ENCODE results near the gene VDR. TPM values are rescaled to one million over a fixed set of nuclear protein-coding genes. Genes with fewer than 3 reads are reported as not detected.

VDR gene
- total RNA-seq, 4 donors from 2014 or later = 62.3 to 191 (median 117) TPM

- TF ChIP-seq POLR2AphosphoS5 (IDR thresholded peaks at IDR 0.05) = no peak
- TF ChIP-seq POLR2A (IDR thresholded peaks at IDR 0.05) = no peak
- no peak for TF ChIP-seq CTCF (IDR thresholded peaks at IDR 0.05)
- TF ChIP-seq EP300 (IDR thresholded peaks at IDR 0.05; ENCODE audit: low read depth) = no peak
- no peaks in the 10 kb centered on the region for H3K9me3 ChIP-seq
- intact Hi-C loops (cut with DNase I; ENCODE audit: low total_unique reads) (no loop called here), in situ Hi-C loops (cut with MboI; ENCODE audit: low pct_ligation_motif_present in 1 of 4, low pct_unique_long_range_greater_than_20kb in 1 of 4, low sequenced_read_pairs in 3 of 4) (no loop called here)
- H3K27me3 ChIP-seq = no peaks in the 10 kb centered on the region
- WGBS, 2 donors (ENCODE audit: low coverage in 1 of 2) = 74% methylated on average over 4 of the region's 4 CpGs; no CpG with 5 or more reads in 1 of the 2 donors
- H3K4me3 ChIP-seq = no peak overlapping the region
- DNase-seq = no peak
- no peak overlapping the region for H3K27ac ChIP-seq
- H3K4me1 ChIP-seq = peaks cover 0 to 16% (median 8%) of the 10 kb centered on the region in 4 donors
- no peaks in the 10 kb centered on the region for H3K36me3 ChIP-seq
These were observed 15.8 kb downstream of the VDR start for GRCh38 chr12:47889040-47889439.

GRCh38 chr12:47888153-47888819 lies 16.5 kb downstream of the VDR start:
- DNase-seq = no peak
- Histone ChIP-seq H3K4me1 (peaks cover 0 to 20% (median 10%) of the 10 kb centered on the region in 4 donors), H3K27me3 (no peaks in the 10 kb centered on the region), H3K9me3 (no peaks in the 10 kb centered on the region), H3K27ac (no peak overlapping the region), H3K4me3 (no peak overlapping the region), H3K36me3 (no peaks in the 10 kb centered on the region)
- in situ Hi-C loops (cut with MboI; ENCODE audit: low pct_ligation_motif_present in 1 of 4, low pct_unique_long_range_greater_than_20kb in 1 of 4, low sequenced_read_pairs in 3 of 4) = no loop called here
- intact Hi-C loops (cut with DNase I; ENCODE audit: low total_unique reads) = no loop called here
- no peak for TF ChIP-seq POLR2A (IDR thresholded peaks at IDR 0.05)
- TF ChIP-seq POLR2AphosphoS5 (IDR thresholded peaks at IDR 0.05) = no peak
- TF ChIP-seq EP300 (IDR thresholded peaks at IDR 0.05; ENCODE audit: low read depth) = no peak
- WGBS, 2 donors (ENCODE audit: low coverage in 1 of 2) = 87% methylated on average over 9 of the region's 9 CpGs; no CpG with 5 or more reads in 1 of the 2 donors

- Histone ChIP-seq H3K27ac (no peak overlapping the region), H3K4me1 (peaks cover 0 to 28% (median 17%) of the 10 kb centered on the region in 4 donors), H3K27me3 (no peaks in the 10 kb centered on the region), H3K4me3 (no peak overlapping the region), H3K9me3 (no peaks in the 10 kb centered on the region), H3K36me3 (no peaks in the 10 kb centered on the region)
- no peak for TF ChIP-seq POLR2A (IDR thresholded peaks at IDR 0.05)
- TF ChIP-seq CTCF (IDR thresholded peaks at IDR 0.05) = no peak
- no peak for TF ChIP-seq EP300 (IDR thresholded peaks at IDR 0.05; ENCODE audit: low read depth)
- no peak for TF ChIP-seq POLR2AphosphoS5 (IDR thresholded peaks at IDR 0.05)
- WGBS, 2 donors (ENCODE audit: low coverage in 1 of 2) = 81% methylated on average over 3 of the region's 3 CpGs; no CpG with 5 or more reads in 1 of the 2 donors
- intact Hi-C loops (cut with DNase I; ENCODE audit: low total_unique reads) (no loop called here), in situ Hi-C loops (cut with MboI; ENCODE audit: low pct_ligation_motif_present in 1 of 4, low pct_unique_long_range_greater_than_20kb in 1 of 4, low sequenced_read_pairs in 3 of 4) (no loop called here)
- no peak for DNase-seq
These were observed 17.3 kb downstream of the VDR start for GRCh38 chr12:47887529-47887928.

- Histone ChIP-seq H3K27me3 (no peaks in the 10 kb centered on the region), H3K4me3 (no peak overlapping the region), H3K27ac (no peak overlapping the region), H3K9me3 (no peaks in the 10 kb centered on the region), H3K4me1 (peaks cover 3 to 33% (median 19%) of the 10 kb centered on the region in 4 donors), H3K36me3 (no peaks in the 10 kb centered on the region)
- WGBS, 2 donors (ENCODE audit: low coverage in 1 of 2) = 80 to 83% methylated on average over 10 to 13 of the region's 13 CpGs
- in situ Hi-C loops (cut with MboI; ENCODE audit: low pct_ligation_motif_present in 1 of 4, low pct_unique_long_range_greater_than_20kb in 1 of 4, low sequenced_read_pairs in 3 of 4) (no loop called here), intact Hi-C loops (cut with DNase I; ENCODE audit: low total_unique reads) (no loop called here)
- TF ChIP-seq EP300 (IDR thresholded peaks at IDR 0.05; ENCODE audit: low read depth) = no peak
- no peak for TF ChIP-seq CTCF (IDR thresholded peaks at IDR 0.05)
- DNase-seq = no peak
These were observed 18.1 kb downstream of the VDR start for GRCh38 chr12:47886510-47887240.

All from transverse colon (tissue), 4 donors.